ENCODE data around the gene DOLPP1. TPM values are rescaled to one million over a fixed set of nuclear protein-coding genes. Genes with fewer than 3 reads are reported as not detected.

The DOLPP1 gene
- total and polyA plus RNA-seq, 2 of the 8 experiments (the other 6 are each of a cell fraction or from before 2014, with no cell fraction given): 36.0 to 45.3 TPM

- H3K56ac ChIP-seq (replicated peaks; ENCODE audit: insufficient read length, low read depth, low read length): no peak overlapping the region
- CTCF ChIA-PET (ENCODE audit: partially characterized antibody): interaction anchor here (0.9 to 2.6 kb wide), 4 partner anchors 7 to 103 kb away, joined by 3 to 12 read pairs (median 4); no protein-coding TSS in a partner anchor
- no peak overlapping the region for H3K23ac ChIP-seq (ENCODE audit: insufficient read length)
- H3K27me3 ChIP-seq (replicated peaks in 1 of 4; ENCODE audit: control insufficient read depth in 3 of 4, extremely low read depth in 1 of 4, insufficient read depth in 3 of 4, low read length in 3 of 4): peaks cover 0 to 4% (median 2%) of the 10 kb centered on the region in 4 experiments; a peak in 3 of 7 replicates
- no peak overlapping the region for H2BK12ac ChIP-seq (ENCODE audit: low read depth, low read length)
- H3K9me3 ChIP-seq (ENCODE audit: insufficient read depth in 2 of 2, low read depth in 1 of 2, low read length in 1 of 2): no peaks in the 10 kb centered on the region
- POLR2A ChIA-PET (ENCODE audit: partially characterized antibody): interaction anchor here (0.8 to 4.8 kb wide), 5 partner anchors 10 to 61 kb away, joined by 3 to 27 read pairs (median 5); partner anchors contain the start of genes DOLPP1 and PTPA
- no peak for DNase-seq (ENCODE audit: low read depth in 1 of 2, low spot score in 2 of 2)
- no peak overlapping the region for H3K9ac ChIP-seq (replicated peaks in 1 of 4; ENCODE audit: extremely low read depth in 1 of 4, low read depth in 3 of 4, low read length in 3 of 4)
- H2BK20ac ChIP-seq (ENCODE audit: low read length): no peak overlapping the region
- H2AK5ac ChIP-seq (ENCODE audit: low read depth, low read length): no peak overlapping the region
- H3K18ac ChIP-seq (ENCODE audit: extremely low read depth, low read length): no peak overlapping the region
- no peak overlapping the region for H4K5ac ChIP-seq (ENCODE audit: insufficient read length, low read depth, low read length)
- no peak overlapping the region for H3K14ac ChIP-seq (ENCODE audit: insufficient read length)
- no peak overlapping the region for H2BK5ac ChIP-seq (ENCODE audit: low read depth, low read length)
- no peak overlapping the region for H4K8ac ChIP-seq (ENCODE audit: extremely low read depth, insufficient read depth, low read length)
- no peaks in the 10 kb centered on the region for H3K79me1 ChIP-seq (ENCODE audit: low read depth, low read length)
- H3K4me3 ChIP-seq (ENCODE audit: extremely low read depth in 1 of 4, insufficient read depth in 2 of 4, low read depth in 3 of 4, low read length in 4 of 4): no peak overlapping the region
- no peak overlapping the region for H2BK15ac ChIP-seq (ENCODE audit: low read length)
- no peaks in the 10 kb centered on the region for H3K36me3 ChIP-seq (ENCODE audit: control insufficient read depth in 2 of 4, insufficient read depth in 4 of 4, low read length in 3 of 4)
- H2BK120ac ChIP-seq (replicated peaks; ENCODE audit: low read depth, low read length): no peak overlapping the region
- H3K4me2 ChIP-seq (ENCODE audit: insufficient read depth in 1 of 2, low read depth in 2 of 2, low read length in 2 of 2): no peak overlapping the region
- no peak overlapping the region for H2AFZ ChIP-seq (ENCODE audit: low read length)
- FAIRE-seq: no peak
- H3K4ac ChIP-seq (replicated peaks; ENCODE audit: insufficient read length, low read depth, low read length): no peak overlapping the region
- H4K20me1 ChIP-seq (replicated peaks in 1 of 2; ENCODE audit: control insufficient read depth in 1 of 2, insufficient read depth in 2 of 2, low read length in 2 of 2): no peaks in the 10 kb centered on the region
- H3K4me1 ChIP-seq (replicated peaks in 1 of 4; ENCODE audit: control insufficient read depth in 3 of 4, insufficient read depth in 4 of 4, low read length in 3 of 4): peaks cover 0 to 3% (median under 1%) of the 10 kb centered on the region in 4 experiments; a peak in 2 of 7 replicates
- H3K23me2 ChIP-seq (ENCODE audit: low read depth, low read length): no peaks in the 10 kb centered on the region
- H3K79me2 ChIP-seq (ENCODE audit: control insufficient read depth in 1 of 2, insufficient read depth in 2 of 2, low read length in 2 of 2): no peaks in the 10 kb centered on the region
- H4K91ac ChIP-seq (replicated peaks; ENCODE audit: insufficient read length, low read length): no peak overlapping the region
- 90% methylated on average over 12 of the region's 12 CpGs; no CpG with 5 or more reads in 1 of the 2 experiments for WGBS, 2 experiments (ENCODE audit: extremely low coverage in 1 of 2, insufficient coverage in 1 of 2, insufficient read length in 1 of 2, insufficient replicate concordance in 2 of 2, low coverage in 1 of 2, low lambda C conversion rate in 2 of 2, missing lambda C conversion rate in 1 of 2)
- no peak overlapping the region for H3K27ac ChIP-seq (ENCODE audit: low read depth, low read length)
- no peak for TF ChIP-seq CHD1 (IDR thresholded peaks at IDR 0.05; ENCODE audit: low read depth, low read length)
- no peak for TF ChIP-seq CBX8 (IDR thresholded peaks at IDR 0.05; ENCODE audit: borderline replicate concordance, low read depth, low read length)
- no peak for TF ChIP-seq HDAC2 (IDR thresholded peaks at IDR 0.05; ENCODE audit: borderline replicate concordance in 1 of 2, low read depth in 2 of 2, low read length in 2 of 2)
- TF ChIP-seq ATF3 (IDR thresholded peaks at IDR 0.05; ENCODE audit: insufficient read depth, low read depth, low read length): no peak
- TF ChIP-seq YY1 (IDR thresholded peaks at IDR 0.05; ENCODE audit: low read depth, low read length): no peak
- no peak for TF ChIP-seq BCL11A (IDR thresholded peaks at IDR 0.05; ENCODE audit: low read depth in 2 of 2, low read length in 2 of 2)
- TF ChIP-seq ATF2 (IDR thresholded peaks at IDR 0.05; ENCODE audit: low read length): no peak
- no peak for TF ChIP-seq TBP (IDR thresholded peaks at IDR 0.05; ENCODE audit: low read depth, low read length)
- TF ChIP-seq CHD2 (IDR thresholded peaks at IDR 0.05; ENCODE audit: low read length): no peak
- TF ChIP-seq USF2 (IDR thresholded peaks at IDR 0.05; ENCODE audit: low read length): no peak
Observed at GRCh38 chr9:129095908-129096307, 15.0 kb downstream of the DOLPP1 start.

Measured in H1 (cell line).